A673 (cell line): ENCODE data around the gene ATP2B2. TPM values are rescaled to one million over a fixed set of nuclear protein-coding genes. Genes with fewer than 3 reads are reported as not detected.

Source experiments
- BruUV-seq: library from RNA; stranded (reverse); fragments of 400-500 nt; replicated peaks from 2 replicates; lab custom pipeline; 2021; lab: Mats Ljungman, UMichigan
- CTCF ChIA-PET: fragments of 300-600 bp; sonication (Branson Sonifier 250); formaldehyde crosslinking; loops from one replicate; lab custom pipeline; 2022; ENCODE audit warnings: antibody characterized with exemption; lab: Charles Lee
- POLR2A ChIA-PET: fragments of 300-600 bp; sonication (Branson Sonifier 250); formaldehyde crosslinking; loops from one replicate; lab custom pipeline; 2022; ENCODE audit warnings: antibody characterized with exemption; ENCODE audit not compliant: low non-redundant PET; lab: Charles Lee
- DNase-seq: peaks from one replicate; pipeline ENCODE4 v3.0.0-alpha.2; 2015; ENCODE audit warnings: low spot score
- H3K27ac ChIP-seq: fragments of 200-600 bp; sonication (generic); 2 replicates; pipeline ENCODE4 v1.5.1; 2016; ENCODE audit warnings: mixed run types, low read depth, mild to moderate bottlenecking, mixed read lengths, antibody characterized with exemption, low read length; ENCODE audit not compliant: poor library complexity, severe bottlenecking
- H3K27me3 ChIP-seq: fragments of 200-600 bp; sonication (generic); replicated peaks from 2 replicates; pipeline ENCODE4 v1.6.1; 2017; ENCODE audit warnings: mixed run types, low read depth, mild to moderate bottlenecking, mixed read lengths, antibody characterized with exemption, low read length; ENCODE audit not compliant: insufficient read depth, poor library complexity
- H3K36me3 ChIP-seq: fragments of 200-600 bp; sonication (generic); 2 replicates; pipeline ENCODE4 v1.6.1; 2016; ENCODE audit warnings: mixed run types, mild to moderate bottlenecking, mixed read lengths, antibody characterized with exemption, low read length; ENCODE audit not compliant: insufficient read depth, poor library complexity, severe bottlenecking
- H3K4me1 ChIP-seq: fragments of 200-600 bp; sonication (generic); 2 replicates; pipeline ENCODE4 v1.6.1; 2017; ENCODE audit warnings: mixed run types, mild to moderate bottlenecking, mixed read lengths, antibody characterized with exemption, low read length; ENCODE audit not compliant: insufficient read depth, poor library complexity, severe bottlenecking
- H3K4me3 ChIP-seq: fragments of 200-600 bp; sonication (generic); 2 replicates; pipeline ENCODE4 v1.5.1; 2016; ENCODE audit warnings: low read depth, mixed run types, mild to moderate bottlenecking, mixed read lengths, low read length; ENCODE audit not compliant: poor library complexity, severe bottlenecking
- H3K9me3 ChIP-seq: fragments of 200-600 bp; sonication (generic); 2 replicates; pipeline ENCODE4 v1.6.1; 2016; ENCODE audit warnings: mixed run types, low read depth, mild to moderate bottlenecking, mixed read lengths, antibody characterized with exemption, low read length; ENCODE audit not compliant: poor library complexity, severe bottlenecking
- EZH2 ChIP-seq: fragments of 200-600 bp; sonication (generic); IDR thresholded peaks from 2 replicates; pipeline ENCODE4 v1.6.1; 2017; ENCODE audit warnings: borderline replicate concordance, low read depth, mild to moderate bottlenecking, mixed read lengths, antibody characterized with exemption, low read length; ENCODE audit not compliant: poor library complexity, severe bottlenecking
- intact Hi-C: fragments of 100-400 bp; cut with micrococcal nuclease; formaldehyde crosslinking; loops from one replicate; pipeline ENCODE4 v1.10.0; 2022; ENCODE audit not compliant: unreplicated experiment
- total RNA-seq: library from RNA; stranded (reverse); gene quantifications from 2 replicates; pipeline ENCODE4 v1.2.3, GENCODE V29; 2021
- TF ChIP-seq, protein P1 (sequence below): fragments of 300-800, 200-600 bp; sonication (generic); conservative IDR thresholded peaks from 2 replicates; pipeline ENCODE4 v1.5.1; 2017; ENCODE audit warnings: low read depth, mild to moderate bottlenecking, antibody characterized with exemption, low read length, moderate library complexity, mixed read lengths

Gene ATP2B2
- total RNA-seq, 1 experiment from 2014 or later, result 0.17 TPM

- BruUV-seq, result no TSS peak
- Histone ChIP-seq H3K4me1 (no peaks in the 10 kb centered on the region), H3K27ac (no peak overlapping the region), H3K4me3 (no peak overlapping the region), H3K9me3 (no peaks in the 10 kb centered on the region), H3K36me3 (no peaks in the 10 kb centered on the region), H3K27me3 (no peaks in the 10 kb centered on the region)
- DNase-seq, result peak; percentile 75
- ChIA-PET CTCF (no interaction called here), POLR2A (no interaction called here)
- intact Hi-C loops, result no loop called here
- TF ChIP-seq, protein P1, sequence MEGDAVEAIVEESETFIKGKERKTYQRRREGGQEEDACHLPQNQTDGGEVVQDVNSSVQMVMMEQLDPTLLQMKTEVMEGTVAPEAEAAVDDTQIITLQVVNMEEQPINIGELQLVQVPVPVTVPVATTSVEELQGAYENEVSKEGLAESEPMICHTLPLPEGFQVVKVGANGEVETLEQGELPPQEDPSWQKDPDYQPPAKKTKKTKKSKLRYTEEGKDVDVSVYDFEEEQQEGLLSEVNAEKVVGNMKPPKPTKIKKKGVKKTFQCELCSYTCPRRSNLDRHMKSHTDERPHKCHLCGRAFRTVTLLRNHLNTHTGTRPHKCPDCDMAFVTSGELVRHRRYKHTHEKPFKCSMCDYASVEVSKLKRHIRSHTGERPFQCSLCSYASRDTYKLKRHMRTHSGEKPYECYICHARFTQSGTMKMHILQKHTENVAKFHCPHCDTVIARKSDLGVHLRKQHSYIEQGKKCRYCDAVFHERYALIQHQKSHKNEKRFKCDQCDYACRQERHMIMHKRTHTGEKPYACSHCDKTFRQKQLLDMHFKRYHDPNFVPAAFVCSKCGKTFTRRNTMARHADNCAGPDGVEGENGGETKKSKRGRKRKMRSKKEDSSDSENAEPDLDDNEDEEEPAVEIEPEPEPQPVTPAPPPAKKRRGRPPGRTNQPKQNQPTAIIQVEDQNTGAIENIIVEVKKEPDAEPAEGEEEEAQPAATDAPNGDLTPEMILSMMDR, result no peak
- no peak for TF ChIP-seq EZH2
These were observed 45.2 kb downstream of the ATP2B2 start for GRCh38 chr3:10459954-10460754.

GRCh38 chr3:10457560-10457959 is 47.8 kb downstream of the ATP2B2 start:
- ChIA-PET CTCF (no interaction called here), POLR2A (no interaction called here)
- BruUV-seq, result no TSS peak

GRCh38 chr3:10456981-10457380 is 48.4 kb downstream of the ATP2B2 start:
- Histone ChIP-seq H3K9me3 (no peaks in the 10 kb centered on the region), H3K4me3 (no peak overlapping the region), H3K36me3 (no peaks in the 10 kb centered on the region), H3K4me1 (no peaks in the 10 kb centered on the region), H3K27ac (no peak overlapping the region), H3K27me3 (peaks cover 2% of the 10 kb centered on the region)
- no peak for TF ChIP-seq EZH2
- TF ChIP-seq, protein P1, result no peak
- no peak for DNase-seq
- ChIA-PET CTCF (no interaction called here), POLR2A (no interaction called here)
- BruUV-seq, result no TSS peak
- intact Hi-C loops, result no loop called here

More at GRCh38 chr3:10457560-10457959, 47.8 kb downstream of the ATP2B2 start:
- Histone ChIP-seq H3K9me3 (no peaks in the 10 kb centered on the region), H3K36me3 (no peaks in the 10 kb centered on the region), H3K4me3 (no peak overlapping the region), H3K27me3 (no peaks in the 10 kb centered on the region), H3K27ac (no peak overlapping the region), H3K4me1 (no peaks in the 10 kb centered on the region)
- TF ChIP-seq EZH2, result no peak
- TF ChIP-seq, protein P1, result no peak
- no peak for DNase-seq
- intact Hi-C loops, result no loop called here
